SK-N-SH treated with all-trans-retinoic acid at 6 μM for 48 hours (cell line): ENCODE data around the gene SMYD2.

ENCODE experiments used
- ATAC-seq: fragments of 200-7000 bp; cut with Tn5 transposase; 3 replicates; pipeline ENCODE4 v1.9.1; 2020; ENCODE audit warnings: mild to moderate bottlenecking, moderate library complexity
- ARNTL ChIP-seq: fragments of 450-650 bp; formaldehyde crosslinking; IDR thresholded peaks from 2 replicates; pipeline ENCODE4 v1.5.0; 2020; ENCODE audit warnings: low read depth, mild to moderate bottlenecking, moderate library complexity, borderline replicate concordance
- BACH2 ChIP-seq: fragments of 250-450 bp; sonication (Bioruptor Pico); IDR thresholded peaks from 2 replicates; pipeline ENCODE4 v1.9.0; 2021; ENCODE audit warnings: mild to moderate bottlenecking, borderline replicate concordance
- CREB5 ChIP-seq: fragments of 250-450 bp; sonication (Bioruptor Pico); IDR thresholded peaks from 2 replicates; pipeline ENCODE4 v1.5.1; 2020; ENCODE audit warnings: low read depth, mild to moderate bottlenecking, moderate library complexity
- CSDC2 ChIP-seq: fragments of 250-450 bp; sonication (Bioruptor Pico); IDR thresholded peaks from 2 replicates; pipeline ENCODE4 v1.5.0; 2020; ENCODE audit warnings: mild to moderate bottlenecking, moderate library complexity
- CSRNP3 ChIP-seq: fragments of 250-450 bp; sonication (Bioruptor Pico); IDR thresholded peaks from 2 replicates; pipeline ENCODE4 v1.5.1; 2021; ENCODE audit warnings: mild to moderate bottlenecking, moderate library complexity
- ESRRG ChIP-seq: fragments of 250-450 bp; sonication (Bioruptor Pico); IDR thresholded peaks from 2 replicates; pipeline ENCODE4 v1.6.1; 2021; ENCODE audit warnings: mild to moderate bottlenecking
- GLIS3 ChIP-seq: fragments of 250-450 bp; sonication (Bioruptor Pico); IDR thresholded peaks from 2 replicates; pipeline ENCODE4 v1.5.0; 2020; ENCODE audit warnings: mild to moderate bottlenecking, moderate library complexity
- ISL1 ChIP-seq: fragments of 250-450 bp; sonication (Bioruptor Pico); IDR thresholded peaks from 2 replicates; pipeline ENCODE4 v2.1.2; 2022; ENCODE audit warnings: mild to moderate bottlenecking, moderate library complexity
- OSR1 ChIP-seq: fragments of 250-450 bp; sonication (Bioruptor Pico); IDR thresholded peaks from 2 replicates; pipeline ENCODE4 v1.8.0; 2022; ENCODE audit warnings: moderate library complexity, mild to moderate bottlenecking, inconsistent platforms
- PATZ1 ChIP-seq: fragments of 250-450 bp; sonication (Bioruptor Pico); IDR thresholded peaks from 2 replicates; pipeline ENCODE4 v1.8.0; 2020; ENCODE audit warnings: mild to moderate bottlenecking, moderate library complexity, borderline replicate concordance
- POU6F1 ChIP-seq: fragments of 250-450 bp; sonication (Bioruptor Pico); IDR thresholded peaks from 2 replicates; pipeline ENCODE4 v1.8.0; 2021; ENCODE audit warnings: low read depth, mild to moderate bottlenecking, moderate library complexity, borderline replicate concordance
- PPARA ChIP-seq: fragments of 250-450 bp; sonication (Bioruptor Pico); IDR thresholded peaks from 2 replicates; pipeline ENCODE4 v1.5.0; 2020; ENCODE audit warnings: mild to moderate bottlenecking, borderline replicate concordance
- SNAI2 ChIP-seq: fragments of 250-450 bp; sonication (Bioruptor Pico); IDR thresholded peaks from 2 replicates; pipeline ENCODE4 v1.5.0; 2020; ENCODE audit warnings: mild to moderate bottlenecking, moderate library complexity
- TCF4 ChIP-seq: fragments of 250-450 bp; sonication (Bioruptor Pico); IDR thresholded peaks from 2 replicates; pipeline ENCODE4 v1.8.0; 2021; ENCODE audit warnings: mild to moderate bottlenecking, moderate library complexity, borderline replicate concordance
- TOX ChIP-seq: fragments of 250-450 bp; sonication (Bioruptor Pico); IDR thresholded peaks from 2 replicates; pipeline ENCODE4 v1.8.0; 2021; ENCODE audit warnings: mild to moderate bottlenecking, moderate library complexity, borderline replicate concordance
- TSHZ2 ChIP-seq: fragments of 250-450 bp; sonication (Bioruptor Pico); IDR thresholded peaks from 2 replicates; pipeline ENCODE4 v1.5.0; 2020; ENCODE audit warnings: mild to moderate bottlenecking, moderate library complexity
- ZC3H10 ChIP-seq: fragments of 250-450 bp; sonication (Bioruptor Pico); IDR thresholded peaks from 2 replicates; pipeline ENCODE4 v1.5.1; 2021; ENCODE audit warnings: mild to moderate bottlenecking, moderate library complexity
- ZFP30 ChIP-seq: fragments of 450-650 bp; formaldehyde crosslinking; IDR thresholded peaks from 2 replicates; pipeline ENCODE4 v1.5.0; 2022; ENCODE audit warnings: mild to moderate bottlenecking, moderate library complexity
- ZNF70 ChIP-seq: fragments of 450-650 bp; formaldehyde crosslinking; IDR thresholded peaks from 2 replicates; pipeline ENCODE4 v1.5.0; 2020; ENCODE audit warnings: mild to moderate bottlenecking, moderate library complexity
- ZNF8 ChIP-seq: fragments of 450-650 bp; formaldehyde crosslinking; IDR thresholded peaks from 2 replicates; pipeline ENCODE4 v1.5.0; 2020; ENCODE audit warnings: mild to moderate bottlenecking, moderate library complexity

SMYD2 gene

GRCh38 chr1:214314178-214314843, 33.4 kb downstream of the SMYD2 start:
- no peak for ATAC-seq
- TF ChIP-seq GLIS3 (CRISPR knock-in tag) (no peak), CREB5 (CRISPR knock-in tag) (no peak), POU6F1 (no peak), CSDC2 (no peak), ZNF8 (CRISPR knock-in tag) (no peak), CSRNP3 (CRISPR knock-in tag) (no peak), ZC3H10 (no peak), ESRRG (CRISPR knock-in tag) (no peak), PPARA (CRISPR knock-in tag) (no peak), TCF4 (CRISPR knock-in tag) (no peak), PATZ1 (CRISPR knock-in tag) (no peak), OSR1 (CRISPR knock-in tag) (no peak), SNAI2 (CRISPR knock-in tag) (no peak), ZNF70 (no peak), BACH2 (CRISPR knock-in tag) (no peak), ARNTL (CRISPR knock-in tag) (no peak), ISL1 (CRISPR knock-in tag) (no peak)

- TF ChIP-seq ZFP30 (CRISPR knock-in tag) (no peak), CSDC2 (no peak)
- ATAC-seq = peak; percentile 78
Measured at GRCh38 chr1:214316593-214316992, 35.6 kb downstream of the SMYD2 start.

GRCh38 chr1:214317300-214317699, 36.3 kb downstream of the SMYD2 start:
- TF ChIP-seq TSHZ2 (CRISPR knock-in tag) = no peak
- TF ChIP-seq TCF4 (CRISPR knock-in tag) = no peak
- TF ChIP-seq ISL1 (CRISPR knock-in tag) = no peak
- no peak for TF ChIP-seq POU6F1
- TF ChIP-seq TOX (CRISPR knock-in tag) = no peak
- TF ChIP-seq BACH2 (CRISPR knock-in tag) = no peak
- no peak for ATAC-seq
